ENCODE measurements around the gene TTC39C.
"Not testable (repeated sequence)": the region's sequence is repeated elsewhere in the genome, so short reads cannot be mapped to it uniquely, and the experiment has no call there.

The TTC39C gene

GRCh38 chr18:24018299-24018886, 3.8 kb downstream of the TTC39C start:
- no peak for DNase-seq

- no peak for DNase-seq
These were observed 5.2 kb downstream of the TTC39C start for GRCh38 chr18:24019641-24020331.

GRCh38 chr18:24021505-24021904, 7.0 kb downstream of the TTC39C start:
- no peak for DNase-seq

- no peak for DNase-seq
These were observed 7.6 kb downstream of the TTC39C start for GRCh38 chr18:24022161-24022560.

GRCh38 chr18:24023185-24023814, 8.7 kb downstream of the TTC39C start:
- no peak for DNase-seq

GRCh38 chr18:24024425-24024824, 9.9 kb downstream of the TTC39C start:
- DNase-seq: no peak

- DNase-seq: no peak
These were observed 11.9 kb downstream of the TTC39C start for GRCh38 chr18:24026457-24026856.

GRCh38 chr18:24027156-24027827, 12.7 kb downstream of the TTC39C start:
- DNase-seq: no peak

- DNase-seq: not testable (repeated sequence)
These were observed 14.4 kb downstream of the TTC39C start for GRCh38 chr18:24028946-24029345.

- DNase-seq: no peak
These were observed 16.8 kb downstream of the TTC39C start for GRCh38 chr18:24031318-24031717.

- DNase-seq: no peak
These were observed 17.4 kb downstream of the TTC39C start for GRCh38 chr18:24031916-24032315.

- no peak for DNase-seq
These were observed 19.3 kb downstream of the TTC39C start for GRCh38 chr18:24033641-24034412.

- no peak for DNase-seq
These were observed 20.8 kb downstream of the TTC39C start for GRCh38 chr18:24035316-24035715.

- DNase-seq: no peak
These were observed 25.1 kb downstream of the TTC39C start for GRCh38 chr18:24039671-24040070.

GRCh38 chr18:24041691-24042090, 27.1 kb downstream of the TTC39C start:
- DNase-seq: no peak

GRCh38 chr18:24043403-24043802, 28.8 kb downstream of the TTC39C start:
- no peak for DNase-seq

- DNase-seq: no peak
These were observed 33.7 kb downstream of the TTC39C start for GRCh38 chr18:24048261-24048660.

GRCh38 chr18:24049142-24049541, 34.6 kb downstream of the TTC39C start:
- DNase-seq: no peak

- DNase-seq: no peak
These were observed 36.7 kb downstream of the TTC39C start for GRCh38 chr18:24051031-24051947.

GRCh38 chr18:24052053-24052452, 37.5 kb downstream of the TTC39C start:
- no peak for DNase-seq

- no peak for DNase-seq
These were observed 38.7 kb downstream of the TTC39C start for GRCh38 chr18:24053211-24053610.

GRCh38 chr18:24054130-24054529, 39.6 kb downstream of the TTC39C start:
- no peak for DNase-seq
